AML-193 (cell line): ENCODE results near the gene NF2.

Source experiments
- DNase-seq, 2 experiments: peaks; one replicate each; lab custom pipeline; 2025; lab: John Stamatoyannopoulos, UW

The NF2 gene

DNA sequence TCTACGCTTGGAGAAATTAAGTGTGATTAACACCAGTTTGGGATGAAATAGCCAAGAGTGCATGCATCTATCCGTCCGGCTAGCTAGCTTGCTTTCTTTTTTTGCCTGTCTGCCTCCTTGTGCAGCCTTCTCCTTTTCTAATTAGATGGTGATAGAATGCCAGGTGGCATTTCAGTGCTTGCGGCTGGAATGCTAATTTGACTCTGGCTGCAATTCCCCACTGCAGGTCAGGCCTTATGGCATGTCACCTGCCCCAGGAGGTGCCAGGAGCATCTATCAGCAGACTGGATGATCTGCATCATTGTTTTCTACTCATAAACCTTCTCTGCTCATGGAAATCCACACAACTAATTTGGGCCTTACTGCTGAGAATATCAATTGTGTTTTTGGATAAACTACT is 65.2 kb downstream of the NF2 start:
- DNase-seq: no peak

DNA sequence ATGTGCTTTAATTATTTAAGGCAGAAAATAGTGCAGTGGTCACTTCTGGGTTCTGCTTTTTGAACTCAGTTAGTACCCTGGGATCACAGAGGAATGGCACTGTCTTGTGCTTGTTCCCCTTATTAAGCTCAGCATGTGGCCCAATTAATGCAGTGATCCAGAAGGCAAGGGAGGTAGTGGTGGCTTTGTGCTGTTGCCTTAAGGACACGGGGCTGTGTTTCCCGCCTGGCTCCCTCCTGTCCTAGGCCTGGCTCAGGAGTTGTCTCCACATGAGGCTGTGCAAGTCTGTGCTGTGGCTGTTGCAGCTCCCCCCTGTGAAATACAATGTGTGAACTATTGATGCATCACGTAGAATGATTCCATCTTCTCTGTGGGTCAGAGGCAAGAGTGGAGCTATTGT is 67.2 kb downstream of the NF2 start:
- DNase-seq: no peak

DNA sequence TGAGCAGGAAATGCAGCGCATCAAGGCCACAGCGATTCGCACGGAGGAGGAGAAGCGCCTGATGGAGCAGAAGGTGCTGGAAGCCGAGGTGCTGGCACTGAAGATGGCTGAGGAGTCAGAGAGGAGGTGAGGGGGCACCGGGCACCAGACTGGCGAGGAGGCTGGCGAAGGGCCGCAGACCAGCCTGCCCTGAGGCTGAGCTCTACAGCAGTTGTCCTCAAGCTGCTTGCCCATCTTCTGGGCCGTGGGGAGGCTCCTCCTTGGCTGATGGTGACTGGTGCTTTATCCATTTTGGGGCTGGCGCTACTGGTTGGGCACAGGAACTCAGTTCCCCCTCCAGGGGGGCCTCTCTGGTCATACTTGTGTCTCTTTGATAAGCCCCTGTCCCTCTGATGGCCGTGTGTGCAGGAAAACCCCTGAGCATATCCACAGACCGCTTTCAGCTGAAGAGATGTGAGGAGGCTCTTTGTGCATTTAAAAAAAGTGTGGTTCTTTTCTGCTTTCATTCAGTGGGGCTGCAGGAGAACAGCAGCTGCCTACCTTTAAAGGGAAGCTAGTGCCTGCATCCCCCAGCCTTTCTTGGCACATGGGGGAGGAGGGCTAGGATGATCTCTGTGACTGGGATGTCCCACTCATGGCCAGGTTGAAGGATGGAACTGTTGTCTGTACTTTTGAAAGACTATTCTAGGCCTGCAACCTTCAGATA is 70.1 kb downstream of the NF2 start:
- DNase-seq: no peak

DNA sequence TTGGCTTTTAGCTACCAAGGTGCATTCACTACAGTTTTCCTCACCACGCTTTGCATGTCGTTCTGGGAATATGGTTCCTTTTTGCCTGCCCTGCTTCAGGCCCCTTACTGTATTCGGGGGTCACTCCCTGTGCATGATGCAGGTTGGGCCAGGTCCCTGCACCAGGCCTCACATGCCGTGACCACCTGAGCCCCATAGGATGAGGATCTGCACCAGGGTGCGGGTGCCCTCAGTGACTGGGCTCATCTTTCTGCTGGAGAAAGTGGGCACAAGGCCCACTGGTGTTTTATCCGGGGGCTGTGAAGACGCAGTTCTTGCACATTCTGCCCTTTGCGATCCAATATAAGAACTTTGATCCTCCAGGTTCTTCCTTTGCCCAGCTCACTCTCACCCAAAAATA is 70.7 kb downstream of the NF2 start:
- no peak for DNase-seq

DNA sequence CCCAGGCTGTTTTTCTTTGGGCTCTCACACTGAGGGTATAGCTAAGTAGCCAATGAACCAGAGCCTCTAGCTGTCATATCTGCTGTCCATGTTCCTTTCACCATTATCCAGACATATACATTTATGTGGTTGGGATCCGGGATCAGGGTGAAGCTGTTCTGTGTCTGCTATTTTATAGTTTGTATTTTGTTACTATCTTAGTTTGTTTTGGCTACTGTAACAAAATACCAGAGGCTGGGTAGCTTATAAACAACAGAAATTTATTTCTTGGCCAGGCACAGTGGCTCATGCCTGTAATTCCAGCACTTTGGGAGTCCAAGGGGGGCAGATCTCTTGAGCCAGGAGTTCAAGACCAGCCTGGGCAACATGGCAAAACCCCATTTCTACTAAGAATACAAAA is 75.9 kb downstream of the NF2 start:
- no peak for DNase-seq

DNA sequence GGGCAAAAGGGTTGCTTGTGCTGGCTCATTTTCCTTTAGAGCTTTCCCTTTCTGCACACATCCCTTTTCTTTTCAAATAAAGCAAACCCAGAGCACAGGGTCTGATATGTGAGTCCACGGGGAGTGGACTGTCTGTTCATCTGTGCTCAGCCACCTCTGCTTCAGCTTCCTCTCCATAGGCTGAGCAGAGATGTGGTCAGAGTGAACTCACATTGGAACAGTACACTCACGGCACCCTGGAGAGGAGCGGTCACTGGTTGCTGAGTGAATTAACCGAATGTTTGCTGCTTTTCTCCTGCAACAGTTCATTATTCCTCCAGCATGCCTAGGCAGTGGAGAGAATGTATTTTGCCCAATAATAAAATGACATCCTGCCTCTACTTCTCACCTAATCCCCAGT is 80.1 kb downstream of the NF2 start:
- no peak for DNase-seq

DNA sequence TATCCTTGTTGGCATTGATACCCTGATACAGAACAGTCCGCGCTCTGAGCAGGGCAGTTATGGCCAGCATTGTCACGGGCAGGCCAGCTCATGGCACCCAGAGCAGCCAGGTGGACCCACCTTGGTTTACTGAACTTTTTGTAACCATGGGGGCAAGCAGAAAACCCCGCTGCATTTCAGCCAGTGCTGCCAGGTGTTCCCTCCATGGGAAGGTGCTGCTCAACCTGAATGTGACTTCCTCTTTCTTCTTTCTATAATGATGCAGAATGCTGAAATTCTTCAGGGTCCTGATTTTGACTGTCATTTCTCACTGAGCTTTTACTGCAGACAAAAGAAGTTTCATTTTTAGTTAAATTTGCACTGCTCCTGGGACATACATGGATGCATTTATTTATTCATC is 80.8 kb downstream of the NF2 start:
- DNase-seq: no peak

DNA sequence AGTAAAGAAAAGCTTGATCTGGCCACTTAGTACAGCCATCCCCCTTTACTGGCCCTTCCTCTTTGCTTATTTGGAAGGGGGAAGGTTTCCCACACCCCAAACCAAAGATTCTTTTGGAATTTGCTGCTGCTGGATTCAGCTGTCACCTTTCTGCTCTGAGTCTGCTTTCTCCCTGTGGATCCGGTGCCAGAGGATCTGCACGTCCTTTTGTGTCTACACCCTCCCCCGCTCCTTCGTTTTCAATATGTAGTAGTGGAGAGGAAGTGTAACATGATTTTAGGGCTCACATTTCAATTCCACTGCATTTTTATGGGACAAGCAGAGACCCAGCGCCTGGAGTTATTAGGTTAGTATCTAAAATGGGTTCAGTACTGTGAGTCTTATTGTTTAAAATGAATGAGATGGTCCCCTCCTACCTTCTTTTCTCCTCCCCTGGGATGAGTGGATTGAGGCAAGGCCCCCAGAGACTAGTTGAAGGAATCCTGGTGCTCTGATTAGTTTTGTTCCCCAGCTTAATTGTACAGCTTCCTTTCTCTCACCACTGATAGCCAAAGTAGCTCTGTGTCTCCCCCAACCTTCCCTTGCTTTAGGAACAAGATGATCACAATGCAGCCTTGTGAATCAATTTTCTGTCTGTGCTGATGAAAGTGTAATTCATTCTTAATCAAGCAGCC is 85.9 kb downstream of the NF2 start:
- no peak for DNase-seq

DNA sequence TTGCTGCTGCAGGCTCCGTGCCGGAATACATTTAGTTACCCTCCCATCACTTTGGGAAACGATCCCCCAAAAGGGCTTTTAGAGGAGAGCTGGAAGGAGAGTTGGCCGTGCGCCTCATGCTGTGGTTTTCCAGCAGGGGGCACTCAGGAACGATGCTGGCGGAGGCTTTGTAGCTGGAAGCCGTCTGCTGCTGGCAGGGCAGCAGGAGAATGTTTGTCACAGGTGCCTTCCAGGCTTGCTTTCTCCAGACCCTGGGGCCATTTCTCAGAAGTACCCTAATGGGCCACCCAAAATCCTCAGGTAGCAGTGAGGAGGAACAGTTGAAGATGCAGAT is 86.4 kb downstream of the NF2 start:
- peak; percentile 3 to 20 for DNase-seq

DNA sequence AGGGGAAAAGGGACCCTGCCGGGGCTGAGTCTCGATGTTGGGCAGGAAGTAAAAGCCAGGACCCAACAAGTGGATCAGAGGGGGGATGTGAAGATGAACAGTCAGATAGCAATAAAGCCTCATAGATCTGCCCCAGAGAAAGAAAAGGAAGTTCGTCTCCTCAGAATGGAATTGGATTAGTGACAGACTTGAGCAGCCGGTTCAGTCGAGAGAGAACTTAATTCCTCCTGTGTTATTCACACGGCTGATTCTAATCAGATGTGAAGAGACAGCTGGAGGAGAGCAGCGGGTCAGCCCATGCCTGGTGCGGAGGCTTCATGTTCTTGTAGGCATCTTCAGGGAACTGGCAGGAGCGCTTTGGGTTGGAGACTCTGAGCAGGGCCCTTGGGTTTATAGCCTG is 87.0 kb downstream of the NF2 start:
- no peak for DNase-seq

DNA sequence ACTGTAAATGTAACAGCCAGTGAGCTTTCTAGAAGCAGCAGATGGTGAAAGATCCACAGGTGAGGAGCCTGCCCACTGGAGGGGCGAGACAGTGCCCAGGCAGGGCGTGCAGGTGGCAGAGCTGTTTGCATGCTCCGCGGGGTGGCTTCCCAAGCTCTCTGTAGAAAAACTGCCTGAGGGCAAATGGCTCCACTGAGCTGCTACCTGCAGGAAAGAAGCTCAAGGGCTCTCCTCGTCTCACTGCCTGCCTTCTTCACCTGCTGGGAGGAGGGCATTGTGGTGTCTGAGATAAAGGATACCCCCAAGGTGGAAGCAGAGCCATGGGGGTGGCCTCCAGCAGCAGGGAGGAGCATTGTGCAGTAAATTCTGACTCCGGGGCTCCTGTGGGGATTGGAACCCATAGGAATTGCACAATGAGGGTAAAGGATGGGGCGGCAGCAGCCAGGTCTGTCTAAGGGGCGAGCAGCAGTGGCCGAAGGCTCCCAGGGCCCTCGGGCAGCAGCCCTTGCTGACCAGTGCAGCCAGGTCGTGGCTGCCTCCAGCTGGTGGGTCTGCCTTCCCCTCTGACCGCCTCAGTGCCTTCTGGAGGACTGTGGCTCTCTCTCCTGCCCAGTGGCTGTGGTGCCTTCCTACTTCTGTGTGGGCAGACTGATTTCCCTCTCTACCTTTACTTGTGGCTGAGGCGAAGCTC is 88.3 kb downstream of the NF2 start:
- no peak for DNase-seq

DNA sequence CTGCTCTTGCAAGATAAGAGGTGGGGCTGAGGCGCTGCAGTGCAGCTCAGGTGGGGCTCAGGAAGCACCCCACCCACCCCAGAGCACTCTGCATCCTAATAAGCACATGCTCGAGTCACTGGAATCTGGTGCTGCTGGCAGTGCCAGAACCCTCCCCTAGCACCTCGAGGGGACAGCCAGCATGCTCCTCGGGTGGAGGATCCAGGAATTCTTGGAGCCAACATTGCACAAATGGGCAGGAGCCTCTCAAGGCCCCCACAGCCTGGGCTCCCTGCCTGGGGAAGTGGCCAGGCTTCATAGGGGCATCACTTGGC is 88.9 kb downstream of the NF2 start:
- DNase-seq: no peak

DNA sequence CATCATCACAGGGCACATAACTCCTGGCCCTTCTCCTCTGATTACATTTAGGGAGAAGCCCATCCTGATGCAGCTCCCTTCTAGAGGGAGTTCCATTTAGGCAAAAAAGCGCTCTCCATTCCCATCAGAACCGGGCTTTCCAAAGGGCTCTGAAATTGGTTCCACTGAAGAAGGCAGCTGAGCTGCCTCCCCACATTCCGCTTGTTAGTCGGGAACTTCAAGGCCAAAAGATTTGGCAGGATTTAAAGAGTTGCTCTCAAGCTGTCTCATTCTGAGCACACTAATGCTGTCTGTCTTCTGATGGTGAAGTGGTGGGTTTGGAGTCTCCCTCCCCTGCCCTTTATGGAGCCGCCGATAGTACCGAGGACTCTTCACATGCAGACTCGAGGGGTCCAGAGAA is 89.7 kb downstream of the NF2 start:
- no peak for DNase-seq

DNA sequence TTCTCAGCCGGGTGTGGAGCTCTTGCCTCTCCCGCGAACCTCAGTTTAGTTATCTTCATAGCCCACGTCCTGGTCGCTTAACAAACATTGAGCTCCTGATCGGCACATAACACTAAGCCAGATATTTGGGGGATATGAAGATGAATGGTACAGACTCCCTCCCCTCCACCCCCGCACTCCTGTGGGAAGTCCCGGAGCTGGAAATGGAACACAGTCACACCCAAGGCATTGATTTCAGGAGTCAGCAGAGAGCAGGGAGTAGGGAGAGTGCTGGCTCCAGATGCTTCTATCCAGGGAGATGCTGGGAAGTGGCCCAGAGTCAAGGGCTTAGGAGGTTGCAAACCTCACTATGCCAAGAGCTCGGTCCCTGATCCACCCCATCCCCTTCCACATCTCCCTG is 90.2 kb downstream of the NF2 start:
- DNase-seq: no peak

DNA sequence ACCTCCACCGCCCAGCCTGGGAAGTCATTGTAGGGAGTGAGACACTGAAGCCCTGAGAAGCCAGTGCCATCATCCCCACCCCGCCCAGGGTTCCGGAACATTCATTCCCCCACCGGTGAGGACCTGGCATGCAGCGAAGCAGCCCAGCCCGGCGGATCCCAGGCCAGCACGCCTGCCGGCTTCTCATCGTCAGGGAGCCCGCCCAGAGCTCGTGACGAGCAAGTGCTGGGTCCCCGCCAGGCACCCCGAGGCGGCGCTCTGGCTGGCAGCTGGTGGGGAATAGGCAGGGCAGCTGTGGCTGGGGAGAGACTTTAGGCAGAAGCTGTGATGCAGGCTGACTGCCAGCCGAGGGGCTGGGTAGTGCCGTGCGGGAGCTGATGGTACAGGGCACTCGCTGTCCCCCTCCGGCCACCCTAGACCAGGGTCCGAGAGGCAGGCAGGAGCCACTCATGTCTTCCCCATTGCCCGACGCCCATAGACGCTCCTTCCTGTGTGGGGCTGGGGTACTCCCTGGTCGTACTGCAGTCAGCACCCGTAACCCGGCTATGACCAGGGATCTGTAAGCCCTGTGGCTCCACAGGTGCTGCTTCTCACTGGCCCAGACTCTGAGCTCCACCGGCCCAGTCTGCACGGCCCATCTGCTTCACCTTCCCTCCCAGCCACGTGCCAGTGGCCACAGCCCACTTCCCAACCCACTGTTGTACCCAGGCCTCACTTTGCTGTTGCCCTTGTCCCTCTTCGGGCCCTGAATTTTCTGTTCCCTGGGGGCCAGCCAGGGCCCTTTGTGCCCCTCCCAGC is 91.9 kb downstream of the NF2 start:
- DNase-seq: no peak

DNA sequence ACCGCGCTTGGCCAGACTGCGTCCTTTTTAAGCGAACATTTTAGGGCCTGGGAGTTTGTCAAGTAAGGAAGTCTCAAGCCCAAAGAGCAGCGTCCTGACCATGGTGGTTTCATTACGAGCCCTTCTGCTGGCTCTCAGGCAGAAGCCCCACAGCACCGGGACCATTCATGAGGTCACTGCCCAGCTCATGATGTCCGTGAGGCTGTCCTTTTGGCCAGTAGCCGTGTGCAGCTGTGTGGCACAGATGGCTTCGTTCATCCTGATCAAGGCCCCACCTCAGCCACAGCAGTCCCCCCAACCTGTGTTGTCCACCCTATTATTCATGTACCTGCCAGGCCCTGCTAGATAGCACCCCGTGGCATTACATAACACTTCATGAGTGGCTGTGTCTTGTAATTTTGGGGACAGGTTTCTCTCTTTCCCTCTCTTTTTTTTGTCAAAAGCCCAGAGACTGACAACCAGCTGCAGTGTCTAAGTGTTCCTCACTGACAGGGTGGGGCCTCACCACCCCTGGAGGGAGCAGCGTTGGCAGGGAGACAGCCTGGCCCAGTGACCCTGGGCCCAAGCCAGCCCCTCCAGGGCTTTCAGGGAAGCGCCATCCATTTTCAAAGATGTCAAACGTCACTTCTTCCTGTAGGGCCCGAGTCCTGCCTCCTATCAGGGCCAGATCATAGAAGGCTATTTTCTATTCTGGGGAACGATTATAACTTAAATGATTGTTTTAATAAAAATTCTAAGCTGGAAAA is 94.6 kb downstream of the NF2 start:
- no peak for DNase-seq

DNA sequence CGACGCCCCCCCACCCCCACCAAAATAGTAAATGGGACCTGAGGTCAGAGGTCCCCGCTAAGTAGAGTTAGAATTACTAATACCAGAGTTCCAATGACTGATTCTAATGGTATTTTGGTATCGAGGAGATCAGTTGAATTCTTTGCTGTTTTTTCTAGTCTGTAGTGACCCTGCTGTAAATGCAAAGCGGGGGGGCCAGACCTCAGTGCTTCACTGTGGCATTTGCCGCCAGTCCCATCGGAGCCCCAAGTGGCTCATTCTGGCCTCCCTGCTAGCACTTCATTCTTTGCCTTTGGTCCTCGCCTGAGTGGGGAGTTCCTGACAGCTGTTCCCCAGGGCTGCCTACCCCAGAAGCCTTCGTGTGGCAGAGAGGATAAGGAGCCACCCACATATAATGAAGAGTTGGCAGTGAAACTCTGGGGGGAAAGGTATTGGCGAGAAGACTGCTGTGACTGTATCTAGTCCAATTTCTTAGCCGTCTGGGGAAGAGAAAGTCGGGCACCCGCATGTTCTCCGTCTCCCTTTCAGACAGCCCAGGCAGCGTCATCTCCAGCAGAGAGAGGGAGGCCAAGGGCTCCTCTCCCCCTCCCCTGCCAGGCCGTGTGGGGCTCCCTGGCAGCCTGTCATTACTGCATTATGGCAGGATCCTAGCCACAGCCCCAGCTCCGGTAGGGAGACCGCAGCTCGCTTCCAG is 96.9 kb downstream of the NF2 start:
- DNase-seq: no peak

DNA sequence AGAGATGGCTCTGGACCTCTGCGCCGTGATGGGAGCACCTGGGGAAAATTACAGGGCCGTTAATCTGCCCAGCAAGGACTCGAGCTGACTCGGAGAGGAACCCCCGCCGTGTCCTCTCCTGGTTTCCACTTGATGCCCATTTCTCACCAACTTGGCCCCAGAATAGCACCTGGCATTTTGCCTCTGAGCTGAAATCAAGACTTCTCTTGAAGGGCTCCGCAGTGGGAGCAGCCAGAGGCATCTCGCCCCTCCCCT is 97.4 kb downstream of the NF2 start:
- DNase-seq: no peak

DNA sequence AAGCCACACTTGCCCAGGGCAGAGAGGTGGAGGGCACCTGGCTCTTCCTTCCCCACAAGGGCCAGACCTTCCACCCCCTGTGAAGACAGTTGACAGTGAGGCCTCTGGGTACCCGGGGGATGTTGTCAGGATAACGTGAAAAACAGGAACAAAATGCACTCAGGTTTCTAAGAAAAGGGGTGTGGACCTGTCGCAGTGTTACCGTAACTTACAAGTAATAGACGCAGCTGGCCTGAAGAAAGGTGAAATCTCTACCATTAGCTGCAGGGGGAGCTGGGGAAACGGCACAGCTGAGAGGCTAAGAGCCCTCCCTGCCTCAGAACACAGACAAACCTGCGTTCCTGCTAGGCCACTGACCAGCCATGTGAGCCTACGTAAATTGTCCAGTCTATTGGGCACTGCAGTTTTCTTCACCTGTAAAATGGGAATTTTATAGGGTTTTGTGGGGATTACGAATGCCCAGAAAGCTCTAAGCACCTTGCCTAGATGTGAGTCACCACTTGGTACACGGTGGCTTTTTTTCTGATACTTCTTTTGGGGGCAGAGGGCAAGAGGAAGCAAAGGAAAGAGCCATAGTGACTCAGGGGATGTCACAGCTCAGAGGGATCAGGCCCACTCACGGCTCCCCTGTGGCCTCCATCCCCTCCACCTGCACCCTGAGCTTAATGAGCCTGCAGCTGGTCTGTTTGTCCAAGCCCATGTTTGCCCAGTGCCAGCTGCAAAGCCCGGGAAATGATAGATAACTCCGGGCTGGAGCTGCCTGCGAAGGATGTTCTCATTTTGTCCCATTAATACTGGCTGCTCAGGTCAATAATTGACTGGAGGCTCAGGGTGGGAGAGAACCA is 97.9 kb downstream of the NF2 start:
- DNase-seq: no peak

DNA sequence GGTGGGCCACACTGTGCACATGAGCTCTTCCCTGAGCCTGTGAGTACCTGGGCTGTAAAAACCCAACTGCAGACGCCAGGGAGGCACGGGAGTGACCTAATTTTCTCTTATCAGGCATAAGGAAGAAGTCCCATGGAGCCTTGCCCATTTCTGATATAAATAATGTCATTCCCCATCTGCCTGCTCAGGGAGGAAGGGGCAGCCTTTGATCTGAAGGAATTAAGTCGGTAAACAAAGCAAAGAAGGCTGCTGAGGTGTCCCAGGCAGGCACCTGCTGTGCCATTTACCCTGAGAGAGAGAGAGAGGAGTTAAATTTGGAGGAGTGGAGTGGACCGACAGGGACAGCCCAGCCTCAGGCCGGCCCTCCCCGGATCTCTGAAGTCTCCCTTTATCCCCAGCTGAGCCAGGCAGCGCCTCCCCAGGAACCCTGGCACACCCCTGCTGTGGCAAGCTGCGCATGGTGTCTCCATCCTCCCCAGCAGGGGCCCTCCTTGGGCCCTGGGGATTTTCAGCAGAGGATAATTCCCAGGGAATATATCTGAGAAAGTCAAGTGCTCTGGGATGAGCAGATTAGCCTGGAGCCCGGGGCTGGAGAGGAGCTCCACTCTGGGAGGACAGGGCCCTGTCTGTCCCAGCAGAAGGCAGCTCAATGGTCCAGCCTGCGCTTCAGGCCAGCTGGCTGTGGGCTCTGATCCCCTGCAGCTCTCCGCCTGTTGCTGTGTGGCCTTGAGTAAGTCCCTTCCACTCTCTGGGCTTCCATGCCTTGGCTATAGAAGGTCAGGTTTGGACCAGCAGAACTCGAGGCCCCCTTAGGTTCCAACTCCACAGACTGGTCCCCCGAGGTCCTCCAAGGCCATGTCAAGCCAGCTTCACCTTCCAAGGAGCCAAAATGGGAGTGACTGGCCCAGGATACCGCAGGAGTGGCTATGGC is 98.8 kb downstream of the NF2 start:
- DNase-seq: no peak
